ENCODE measurements around the gene AACS. TPM values are rescaled to one million over a fixed set of nuclear protein-coding genes. Genes with fewer than 3 reads are reported as not detected.
"Not testable (repeated sequence)": the region's sequence is repeated elsewhere in the genome, so short reads cannot be mapped to it uniquely, and the experiment has no call there.

The AACS gene
- total RNA-seq, 1 experiment from 2014 or later = 12.6 TPM

DNA sequence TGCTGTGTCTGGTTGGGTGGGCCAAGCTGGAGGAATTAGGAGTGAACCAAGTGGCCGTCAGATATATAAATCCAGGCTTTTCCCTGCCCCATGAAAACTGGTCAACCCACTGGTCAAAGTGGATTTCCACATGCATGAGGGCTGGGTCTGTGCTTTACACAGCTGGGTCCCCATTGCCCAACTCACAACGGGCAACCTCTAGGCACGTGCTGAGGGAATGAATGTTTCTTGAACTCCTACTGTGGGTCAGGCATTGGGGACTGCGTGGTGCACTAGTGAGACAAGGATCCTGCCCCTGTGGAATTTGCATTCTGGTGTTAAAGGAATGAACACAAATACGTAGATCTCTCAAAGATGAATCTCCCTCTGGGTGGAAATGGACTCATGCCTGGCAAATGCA is 7.5 kb upstream of the AACS start:
- no peak for DNase-seq (ENCODE audit: low read depth)

DNA sequence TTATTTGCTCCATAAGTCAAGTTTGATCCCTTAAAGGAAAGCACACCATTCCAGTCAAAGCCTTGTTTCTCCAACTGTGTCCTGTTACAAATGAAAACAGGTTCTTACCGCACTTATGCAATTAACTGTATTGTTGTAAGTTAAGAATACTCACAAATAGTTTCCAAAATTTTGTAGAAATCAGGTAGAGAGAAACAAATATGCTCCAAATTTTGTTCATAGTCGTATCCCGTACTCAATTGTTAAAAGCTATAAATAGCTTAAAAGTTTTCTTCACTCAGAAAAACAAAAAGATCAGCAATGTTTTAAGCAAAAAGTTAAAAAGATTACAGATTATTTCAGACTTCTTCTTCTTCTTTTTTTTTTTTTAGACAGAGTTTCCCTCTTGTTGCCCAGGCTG is 4.0 kb upstream of the AACS start:
- DNase-seq (ENCODE audit: low read depth) = no peak

DNA sequence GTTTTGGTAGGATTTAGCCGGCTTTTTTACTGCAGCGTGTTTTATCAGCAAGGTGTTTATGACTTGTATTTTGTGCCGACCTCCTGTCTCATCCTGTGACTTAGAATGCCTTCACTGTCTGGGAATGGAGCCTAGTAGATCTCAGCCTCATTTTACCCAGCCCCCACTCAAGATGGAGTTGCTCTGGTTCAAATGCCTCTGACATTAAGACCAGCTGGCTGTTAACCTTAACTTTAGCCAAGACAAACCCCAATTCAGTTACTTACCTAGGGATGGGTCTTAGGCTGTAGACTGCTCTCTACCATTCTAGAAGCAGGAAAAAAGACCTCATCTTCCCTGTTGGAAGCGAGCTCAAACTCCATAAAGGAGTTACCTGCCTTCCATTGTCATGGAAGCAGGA is 1.7 kb upstream of the AACS start:
- DNase-seq (ENCODE audit: low read depth) = not testable (repeated sequence)

DNA sequence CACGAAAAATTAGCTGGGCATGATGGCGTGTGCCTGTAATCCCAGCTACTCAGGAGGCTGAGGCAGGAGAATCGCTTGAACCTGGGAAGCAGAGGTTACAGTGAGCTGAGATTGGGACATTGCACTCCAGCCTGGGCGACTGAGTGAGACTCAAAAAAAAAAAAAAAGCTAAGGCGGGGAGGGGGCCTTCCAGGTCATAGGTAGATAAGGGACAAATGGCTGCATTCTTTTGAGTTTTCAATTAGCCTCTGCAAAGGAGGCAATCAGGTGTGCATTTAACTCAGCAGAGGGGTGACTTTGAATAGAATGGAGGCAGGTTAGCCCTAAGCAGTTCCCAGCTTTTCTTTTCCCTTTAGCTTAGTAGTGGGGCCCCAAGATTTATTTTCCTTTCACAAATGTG is 743 bp upstream of the AACS start:
- DNase-seq (ENCODE audit: low read depth) = no peak

DNA sequence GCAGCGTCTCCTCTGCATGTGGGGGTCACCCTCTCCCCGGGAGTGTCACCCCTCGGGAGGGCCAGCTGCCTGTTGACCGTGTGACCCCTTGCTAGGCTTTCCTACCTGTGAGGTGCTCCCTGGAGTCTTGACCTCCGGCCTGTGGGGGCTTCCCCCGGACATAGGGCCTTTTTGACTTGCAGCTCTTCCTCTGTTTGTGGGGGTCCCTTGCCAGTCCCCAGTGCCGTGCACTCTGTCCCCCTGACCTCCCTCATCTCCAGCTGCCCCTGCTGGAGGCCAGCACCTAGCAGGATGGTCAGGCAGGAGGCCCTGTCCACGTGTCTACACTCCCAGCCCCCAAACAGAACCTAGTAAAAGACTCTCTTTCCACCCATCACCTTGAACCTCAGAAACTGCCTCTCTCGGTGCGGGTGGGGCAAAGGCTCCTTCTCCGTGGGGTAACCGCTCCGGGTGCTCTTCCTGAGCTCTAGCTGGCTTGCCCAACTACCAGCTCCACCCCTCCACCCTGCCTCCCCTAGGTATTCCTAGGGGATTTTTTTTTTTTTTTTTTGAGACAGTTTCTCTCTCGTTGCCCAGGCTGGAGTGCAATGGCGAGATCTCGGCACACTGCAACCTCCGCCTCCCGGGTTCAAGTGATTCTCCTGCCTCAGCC is 810 bp downstream of the AACS start:
- no peak for DNase-seq (ENCODE audit: low read depth)

DNA sequence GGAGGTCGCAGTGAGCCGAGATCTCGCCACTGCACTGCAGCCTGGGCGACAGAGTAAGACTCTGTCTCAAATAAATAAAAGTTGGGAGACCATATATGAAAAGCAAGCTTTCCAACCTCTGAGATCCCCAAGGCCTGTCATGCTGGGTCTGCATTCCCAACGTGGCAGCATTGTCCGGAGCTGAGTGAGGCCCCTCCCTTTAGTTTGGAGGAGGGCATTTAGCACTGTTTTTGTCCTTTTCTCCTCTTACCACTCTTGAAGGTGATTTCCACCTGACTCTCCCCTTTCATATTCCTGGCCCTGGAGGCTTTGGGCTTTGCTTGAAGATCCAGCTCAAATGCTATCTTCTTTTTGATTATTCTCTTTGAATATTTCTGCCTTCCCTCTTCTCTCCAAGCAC is 3.2 kb downstream of the AACS start:
- DNase-seq (ENCODE audit: low read depth) = no peak

DNA sequence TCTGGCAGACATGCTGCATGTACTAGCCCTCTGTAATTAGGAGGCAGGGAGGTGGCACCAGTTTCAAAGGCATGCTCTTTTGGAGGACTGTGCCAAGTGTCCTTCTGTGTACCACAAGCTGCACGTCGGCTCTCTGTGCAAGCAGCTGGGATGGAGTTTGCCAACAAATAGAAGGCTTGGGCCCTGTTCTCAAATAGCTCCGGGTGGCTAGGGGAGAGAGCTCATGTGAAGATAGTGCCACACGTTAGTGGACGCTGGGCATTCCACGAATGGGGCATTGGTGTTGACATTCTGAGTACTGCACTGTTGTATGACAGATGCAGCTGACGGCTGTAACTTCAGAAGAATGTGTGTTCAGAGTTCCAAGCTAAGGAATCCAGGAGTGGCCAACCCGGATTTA is 4.4 kb downstream of the AACS start:
- no peak for DNase-seq (ENCODE audit: low read depth)

DNA sequence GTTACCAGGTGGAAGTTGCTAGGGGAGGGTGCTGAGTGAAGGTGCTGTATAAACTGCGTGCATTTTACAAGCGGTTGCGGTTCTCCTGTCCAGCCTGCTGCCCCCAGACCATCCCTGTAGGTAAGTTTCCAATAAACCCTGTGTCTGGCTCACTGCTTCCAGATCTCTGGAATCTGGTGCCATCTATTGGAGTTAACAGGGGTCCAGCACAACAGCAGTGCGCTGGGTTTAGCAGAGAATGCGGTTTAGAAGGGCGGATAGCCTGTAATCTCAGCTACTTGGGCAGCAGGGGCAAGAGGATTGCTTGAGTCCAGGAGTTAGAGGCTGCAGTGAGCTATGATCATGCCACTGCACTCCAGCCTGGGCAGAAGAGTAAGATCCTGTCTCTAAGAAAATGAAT is 4.9 kb downstream of the AACS start:
- DNase-seq (ENCODE audit: low read depth) = no peak

DNA sequence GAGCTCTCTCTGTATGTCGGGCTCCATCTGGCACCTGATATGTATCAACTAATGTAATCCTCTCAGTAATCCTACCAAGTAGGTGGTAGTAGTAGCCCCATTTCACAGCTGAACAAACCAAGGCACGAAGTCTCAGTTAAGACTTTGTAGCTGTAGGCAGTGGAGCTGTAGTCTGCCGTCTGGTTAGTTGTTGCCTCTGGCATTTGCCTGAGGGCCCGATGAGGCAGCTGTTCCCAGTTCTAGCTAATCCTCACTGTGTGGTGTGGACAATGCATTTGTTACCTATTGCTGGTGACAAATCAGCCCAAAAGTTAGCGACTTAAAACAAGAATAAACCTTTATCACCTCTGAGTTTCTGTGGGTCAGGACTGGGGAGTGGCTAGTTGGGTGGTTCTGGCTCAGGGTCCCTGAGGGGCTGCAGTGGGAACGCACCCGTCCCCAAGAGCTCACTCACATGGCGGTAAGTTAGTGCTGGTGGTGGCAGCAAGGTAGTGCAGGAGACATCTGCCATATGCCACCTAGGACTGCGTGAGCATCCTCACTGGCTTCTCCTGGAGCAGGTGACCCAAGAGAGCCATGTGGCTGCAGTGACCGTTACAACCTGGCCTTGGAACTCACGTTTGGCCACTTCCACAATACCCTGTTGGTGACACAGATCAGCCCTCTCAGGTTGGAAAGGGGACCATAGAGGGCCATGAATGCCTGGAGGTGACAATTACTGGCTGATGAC is 5.6 kb downstream of the AACS start:
- no peak for DNase-seq (ENCODE audit: low read depth)

DNA sequence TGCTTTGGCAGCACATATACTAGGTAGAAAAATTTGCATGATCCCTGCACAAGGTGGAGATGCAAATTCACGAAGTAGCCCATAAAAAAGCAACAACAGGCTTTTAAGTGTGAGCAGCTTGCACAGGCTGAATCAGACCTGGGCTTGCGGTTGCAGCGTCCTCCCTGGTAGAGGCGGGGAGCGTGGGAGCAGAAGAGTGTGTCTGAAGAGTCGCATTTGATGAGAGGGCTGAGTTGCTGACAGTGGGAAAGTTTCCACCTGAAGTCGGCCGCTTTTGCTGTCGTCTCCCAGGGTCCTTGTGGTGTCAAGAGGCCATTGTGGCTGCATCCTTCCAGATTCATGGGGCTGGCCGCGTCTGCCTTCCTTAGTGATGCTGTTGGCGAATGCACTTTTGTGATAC is 6.2 kb downstream of the AACS start:
- DNase-seq (ENCODE audit: low read depth) = no peak

DNA sequence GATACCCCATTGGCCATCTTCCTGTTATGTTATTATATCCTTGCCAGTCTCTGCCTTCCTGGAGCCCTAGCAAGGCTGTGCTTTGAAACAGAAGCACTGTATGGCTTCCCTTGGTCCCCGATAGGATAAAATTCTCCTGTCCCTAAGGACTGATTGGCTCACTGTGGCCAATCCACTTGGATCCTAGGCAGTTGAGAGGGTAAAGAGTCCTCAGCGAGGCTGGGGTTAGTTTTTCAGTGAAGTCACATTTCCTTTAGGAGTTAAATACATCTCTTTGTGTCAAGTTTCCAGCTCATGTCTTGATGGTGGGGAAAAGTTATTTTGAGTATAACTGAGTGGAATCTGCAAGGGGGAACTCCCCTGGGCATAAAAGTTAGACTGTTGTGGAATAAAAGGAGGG is 7.3 kb downstream of the AACS start:
- DNase-seq (ENCODE audit: low read depth) = no peak

DNA sequence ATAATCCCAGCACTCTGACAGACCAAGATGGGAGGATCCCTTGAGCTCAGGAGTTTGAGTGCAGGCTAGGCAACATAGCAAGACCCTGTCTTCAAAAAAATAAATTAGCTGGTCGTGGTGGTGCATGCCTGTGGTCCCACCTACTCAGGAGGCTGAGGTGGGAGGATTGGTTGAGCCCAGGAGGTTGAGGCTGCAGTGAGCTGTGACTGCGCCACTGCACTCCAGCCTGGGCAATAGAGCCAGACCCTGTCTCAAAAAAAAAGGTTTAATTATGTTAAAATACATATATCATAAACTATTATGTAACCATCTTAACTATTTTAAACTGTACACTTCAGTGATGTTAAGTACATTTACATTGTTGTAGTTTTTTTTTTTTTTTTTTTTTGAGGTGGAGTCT is 9.1 kb downstream of the AACS start:
- not testable (repeated sequence) for DNase-seq (ENCODE audit: low read depth)

DNA sequence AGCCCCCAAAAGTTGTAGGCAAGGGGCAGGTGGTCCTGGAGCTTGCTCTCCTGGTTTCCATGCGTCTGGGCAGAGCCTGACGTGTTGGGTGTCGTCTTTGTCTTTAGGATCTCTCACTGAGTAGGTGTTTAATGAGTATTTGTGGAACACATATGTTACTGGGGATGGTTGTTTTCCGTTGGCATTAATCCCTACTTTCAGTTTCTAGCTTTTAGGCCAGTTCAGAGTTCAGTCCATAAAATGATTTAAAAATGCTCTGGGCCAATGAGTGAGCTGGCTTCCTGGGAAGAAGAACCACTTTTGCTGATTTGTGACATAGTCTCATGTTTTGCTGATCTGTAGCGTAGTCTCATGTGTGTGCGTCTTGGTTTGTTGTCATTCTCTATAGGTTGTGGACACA is 10.9 kb downstream of the AACS start:
- DNase-seq (ENCODE audit: low read depth) = no peak

DNA sequence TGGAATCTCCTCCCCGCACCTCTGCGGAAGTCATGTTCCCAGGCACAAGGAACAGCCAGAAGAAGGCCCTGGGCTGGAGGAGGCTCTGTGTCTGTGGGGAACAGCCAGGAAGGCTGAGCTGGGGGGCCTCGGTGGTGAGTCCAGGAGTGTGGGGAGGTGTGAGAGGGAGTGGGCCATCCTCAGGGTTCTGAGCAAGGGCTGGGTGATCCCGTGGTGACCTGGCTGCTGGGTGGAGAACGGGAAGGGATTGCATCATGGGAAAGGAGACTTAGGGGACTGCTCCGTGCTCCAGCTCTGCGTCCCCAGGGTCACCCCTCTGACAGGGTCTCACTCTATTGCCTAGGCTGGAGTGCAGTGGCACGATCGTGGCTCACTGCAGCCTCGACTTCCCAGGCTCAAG is 13.8 kb downstream of the AACS start:
- no peak for DNase-seq (ENCODE audit: low read depth)

DNA sequence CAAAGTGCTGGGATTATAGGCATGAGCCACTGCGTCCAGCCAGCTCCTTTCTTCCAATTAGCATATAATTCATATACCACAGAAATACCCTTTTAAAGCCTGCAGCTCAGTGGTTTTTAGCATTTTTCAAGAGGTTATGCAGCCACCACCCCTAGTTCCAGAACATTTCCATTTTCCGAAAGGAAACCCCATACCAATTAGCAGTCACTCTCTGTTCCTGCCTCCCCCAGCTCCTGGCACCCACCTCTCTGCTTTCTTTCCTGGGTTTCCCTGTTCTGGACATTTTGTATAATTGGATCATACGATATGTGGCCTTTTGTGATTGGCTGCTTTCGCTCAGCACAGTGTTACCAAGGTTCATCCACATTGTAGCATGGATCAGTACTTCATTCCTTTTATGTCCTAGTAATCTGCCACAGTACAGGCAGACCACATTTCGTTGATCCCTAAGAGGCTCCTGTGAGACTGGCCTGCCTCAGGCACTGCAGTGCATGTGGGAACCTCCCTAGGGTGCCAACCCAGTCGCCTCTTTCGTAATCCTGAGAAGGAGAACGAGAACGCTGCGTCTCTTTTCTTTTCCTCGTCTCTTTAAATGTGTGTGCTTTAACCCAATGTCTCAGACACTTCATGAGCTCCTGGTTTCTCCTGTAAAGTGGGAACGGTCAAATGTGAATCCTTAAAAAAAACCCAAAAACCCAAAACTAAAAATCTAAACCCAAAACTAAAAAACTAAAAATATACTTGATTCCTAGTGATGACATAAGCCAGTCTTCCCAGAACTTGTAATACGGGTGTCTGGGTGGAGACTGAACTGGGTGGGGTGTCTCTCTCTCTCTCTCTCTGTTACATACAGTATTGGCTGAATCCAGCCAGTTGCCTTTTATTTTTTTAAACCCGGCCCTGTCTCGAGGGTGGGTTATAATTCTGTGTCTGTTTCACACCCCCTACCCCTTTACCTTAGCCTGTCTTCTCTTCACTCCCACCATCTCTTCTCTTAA is 14.7 kb downstream of the AACS start:
- DNase-seq (ENCODE audit: low read depth) = no peak

DNA sequence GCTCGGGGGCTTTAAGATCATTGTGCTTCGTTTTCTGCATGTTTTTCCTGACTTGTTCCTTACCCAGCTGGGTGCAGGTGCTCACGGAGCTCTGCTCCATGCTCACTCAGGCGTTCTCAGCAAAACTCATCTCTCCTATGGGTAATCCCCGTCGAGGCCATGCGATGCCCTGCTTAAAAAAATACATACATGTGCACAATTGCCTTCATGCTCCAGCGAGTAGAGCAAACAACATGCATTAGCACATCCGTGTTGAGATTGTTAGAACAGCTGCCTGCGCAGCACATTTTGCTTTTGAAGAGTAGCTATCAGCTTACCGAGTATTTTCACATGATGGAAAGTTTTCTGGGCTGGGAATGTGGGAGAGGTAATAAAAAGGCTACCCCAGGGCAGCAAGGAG is 16.2 kb downstream of the AACS start:
- DNase-seq (ENCODE audit: low read depth) = no peak

DNA sequence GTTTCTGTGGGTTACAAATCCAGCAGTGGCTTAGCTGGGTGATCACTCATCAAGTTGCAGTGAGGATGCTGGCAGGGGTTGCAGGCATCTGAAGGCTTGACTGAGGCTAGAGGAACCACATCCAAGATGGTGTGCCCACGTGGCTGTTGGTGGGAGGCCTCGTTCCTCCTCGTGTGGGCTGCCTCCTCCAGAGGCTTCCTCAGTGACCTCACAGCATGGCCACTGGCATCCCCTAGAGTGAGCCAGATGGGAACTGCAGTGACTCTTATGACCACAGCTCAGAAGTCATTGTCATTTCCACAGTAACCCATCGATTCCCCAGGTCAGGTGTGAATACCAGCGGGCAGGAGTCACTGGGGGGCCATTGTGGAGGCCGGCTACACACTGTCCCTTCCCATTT is 17.8 kb downstream of the AACS start:
- DNase-seq (ENCODE audit: low read depth) = peak; percentile 15

DNA sequence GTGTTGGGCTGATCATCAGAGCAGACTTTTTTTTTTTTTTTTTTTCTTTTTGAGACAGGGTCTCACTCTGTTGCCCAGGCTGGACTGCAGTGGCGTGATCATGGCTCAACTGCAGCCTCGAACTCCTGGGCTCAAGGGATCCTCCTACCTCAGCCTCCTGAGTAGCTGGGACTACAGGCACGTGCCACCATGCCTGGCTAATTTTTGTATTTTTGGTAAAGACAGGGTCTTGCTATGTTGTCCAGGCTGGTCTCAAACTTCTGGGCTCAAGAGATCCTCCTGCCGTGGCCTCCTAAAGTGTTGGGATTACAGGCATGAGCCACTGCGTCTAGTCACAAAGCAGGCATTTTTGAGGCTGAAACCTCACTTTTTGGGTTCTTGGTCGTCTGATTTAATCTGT is 23.0 kb downstream of the AACS start:
- not testable (repeated sequence) for DNase-seq (ENCODE audit: low read depth)

DNA sequence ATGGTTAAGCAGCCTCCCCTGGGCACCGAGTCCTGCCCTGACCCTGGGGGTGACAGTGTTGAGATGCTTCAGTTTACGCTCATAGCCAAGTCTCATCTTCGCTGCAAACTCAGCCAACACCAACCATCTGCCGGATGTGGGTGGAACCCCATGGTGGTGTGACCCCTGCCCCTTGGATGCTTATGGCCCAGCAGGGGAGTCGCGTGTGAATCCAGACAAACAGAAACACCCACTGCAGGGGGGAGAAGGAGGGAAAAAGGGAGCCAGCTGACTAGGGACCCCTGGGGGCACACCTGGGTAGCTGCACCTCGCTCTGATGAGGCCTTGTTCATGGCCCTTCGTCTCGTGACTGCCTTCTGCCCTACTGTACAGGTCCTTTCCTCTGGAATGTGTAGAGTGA is 23.8 kb downstream of the AACS start:
- DNase-seq (ENCODE audit: low read depth) = no peak

DNA sequence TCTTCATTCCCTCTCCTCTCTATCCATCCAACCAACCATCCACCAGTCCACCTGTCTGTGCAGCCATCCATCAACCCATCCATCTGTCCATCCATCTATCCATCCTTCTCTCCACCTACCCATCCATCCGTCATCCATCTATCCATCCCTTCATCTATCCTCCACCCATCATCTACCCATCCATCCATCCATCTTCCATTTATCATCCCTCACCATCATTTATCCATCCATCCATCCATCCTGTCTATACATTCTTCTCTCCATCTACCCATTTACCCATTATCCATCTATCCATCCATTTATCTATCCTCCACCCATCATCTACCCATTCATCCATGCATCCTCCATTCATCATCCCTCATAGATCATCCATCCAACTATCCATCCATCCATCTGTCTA is 24.4 kb downstream of the AACS start:
- DNase-seq (ENCODE audit: low read depth) = no peak

DNA sequence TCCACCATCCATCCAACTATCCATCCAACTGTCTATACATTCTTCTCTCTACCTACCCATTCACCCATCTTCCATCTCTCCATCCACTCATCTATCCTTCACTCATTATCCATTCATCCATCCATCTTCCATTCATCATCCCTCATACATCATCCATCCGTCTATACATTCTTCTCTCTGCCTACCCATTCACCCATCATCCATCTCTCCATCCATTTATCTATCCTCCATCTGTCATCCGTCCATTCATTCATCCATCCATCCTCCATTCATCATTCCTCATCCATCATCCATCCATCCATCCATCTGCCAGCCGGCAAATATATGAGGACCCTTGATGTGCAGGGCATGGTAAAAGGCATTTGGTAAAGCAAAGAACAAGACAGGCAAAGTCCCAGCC is 25.2 kb downstream of the AACS start:
- no peak for DNase-seq (ENCODE audit: low read depth)

DNA sequence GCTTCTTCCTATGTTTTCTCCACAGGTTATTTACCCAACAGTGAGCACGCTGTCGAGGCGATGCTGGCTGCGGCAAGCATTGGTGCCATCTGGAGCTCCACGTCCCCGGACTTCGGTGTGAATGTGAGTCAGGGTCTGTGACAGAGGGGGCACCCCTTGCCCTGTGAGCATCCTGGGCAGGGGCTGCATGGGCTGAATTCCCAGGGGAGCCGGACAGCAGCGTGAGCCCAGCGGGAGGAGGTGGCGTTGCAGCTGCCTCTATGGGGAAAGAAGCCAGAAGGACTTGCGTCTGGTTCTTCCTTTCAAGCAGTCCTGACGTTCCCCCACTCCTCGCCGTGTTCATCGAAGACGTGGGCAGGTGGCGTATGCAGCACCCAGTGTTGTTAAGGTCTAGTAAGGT is 26.2 kb downstream of the AACS start:
- DNase-seq (ENCODE audit: low read depth) = no peak
